Activated CD4-positive, alpha-beta T cell treated with anti-CD3 and anti-CD28 coated beads for 48 hours (primary cell): ENCODE measurements around the gene DMAP1.

Experiments used
- DNase-seq: peaks from one replicate; pipeline ENCODE4 v3.0.0-alpha.2; 2020

Gene DMAP1

GRCh38 chr1:44229435-44230167, 16.3 kb downstream of the DMAP1 start:
- no peak for DNase-seq

- DNase-seq = no peak
Observed at GRCh38 chr1:44230796-44231195, 17.5 kb downstream of the DMAP1 start.

- no peak for DNase-seq
Observed at GRCh38 chr1:44233593-44233992, 20.3 kb downstream of the DMAP1 start.

- no peak for DNase-seq
Observed at GRCh38 chr1:44235808-44236207, 22.5 kb downstream of the DMAP1 start.

GRCh38 chr1:44236490-44237272, 23.4 kb downstream of the DMAP1 start:
- DNase-seq = no peak

GRCh38 chr1:44237721-44238457, 24.6 kb downstream of the DMAP1 start:
- peak; percentile 69 for DNase-seq

GRCh38 chr1:44238660-44239059, 25.4 kb downstream of the DMAP1 start:
- DNase-seq = no peak

GRCh38 chr1:44239331-44239960, 26.2 kb downstream of the DMAP1 start:
- DNase-seq = no peak

GRCh38 chr1:44239961-44240371, 26.7 kb downstream of the DMAP1 start:
- DNase-seq = no peak

GRCh38 chr1:44240802-44241671, 27.8 kb downstream of the DMAP1 start:
- DNase-seq = no peak

GRCh38 chr1:44242746-44243145, 29.5 kb downstream of the DMAP1 start:
- DNase-seq = no peak

GRCh38 chr1:44243782-44244495, 30.7 kb downstream of the DMAP1 start:
- DNase-seq = no peak

GRCh38 chr1:44244986-44245385, 31.7 kb downstream of the DMAP1 start:
- no peak for DNase-seq

GRCh38 chr1:44246806-44247205, 33.5 kb downstream of the DMAP1 start:
- DNase-seq = no peak

GRCh38 chr1:44249543-44249942, 36.3 kb downstream of the DMAP1 start:
- no peak for DNase-seq

GRCh38 chr1:44250068-44250781, 37.0 kb downstream of the DMAP1 start:
- DNase-seq = no peak

GRCh38 chr1:44251486-44251885, 38.2 kb downstream of the DMAP1 start:
- no peak for DNase-seq

- no peak for DNase-seq
Observed at GRCh38 chr1:44251989-44252671, 38.9 kb downstream of the DMAP1 start.

GRCh38 chr1:44254392-44254910, 41.2 kb downstream of the DMAP1 start:
- peak; percentile 27 for DNase-seq
